NCI-H2227 (cell line): ENCODE measurements around the gene RFC3.
"Not testable (repeated sequence)": the region's sequence is repeated elsewhere in the genome, so short reads cannot be mapped to it uniquely, and the experiment has no call there.

ENCODE experiments used
- DNase-seq: peaks from one replicate; lab custom pipeline; 2025; ENCODE audit not compliant: unreplicated experiment; lab: John Stamatoyannopoulos, UW

RFC3 gene

GRCh38 chr13:33806470-33807248, 11.3 kb upstream of the RFC3 start:
- DNase-seq = no peak

GRCh38 chr13:33812829-33813228, 5.1 kb upstream of the RFC3 start:
- DNase-seq = not testable (repeated sequence)

GRCh38 chr13:33815011-33815550, 2.9 kb upstream of the RFC3 start:
- DNase-seq = no peak

- no peak for DNase-seq
Measured at GRCh38 chr13:33816912-33817311, 1.0 kb upstream of the RFC3 start.

- no peak for DNase-seq
Measured at GRCh38 chr13:33817513-33817900, 442 bp upstream of the RFC3 start.

GRCh38 chr13:33825083-33825482, 7.1 kb downstream of the RFC3 start:
- DNase-seq = no peak

- DNase-seq = no peak
Measured at GRCh38 chr13:33827139-33827538, 9.2 kb downstream of the RFC3 start.

GRCh38 chr13:33828431-33829129, 10.6 kb downstream of the RFC3 start:
- no peak for DNase-seq

- DNase-seq = no peak
Measured at GRCh38 chr13:33832872-33833271, 14.9 kb downstream of the RFC3 start.

GRCh38 chr13:33838647-33839046, 20.7 kb downstream of the RFC3 start:
- DNase-seq = no peak

GRCh38 chr13:33840402-33840801, 22.5 kb downstream of the RFC3 start:
- DNase-seq = no peak

- no peak for DNase-seq
Measured at GRCh38 chr13:33842207-33842606, 24.3 kb downstream of the RFC3 start.

GRCh38 chr13:33842986-33843385, 25.0 kb downstream of the RFC3 start:
- no peak for DNase-seq

- no peak for DNase-seq
Measured at GRCh38 chr13:33845572-33846302, 27.8 kb downstream of the RFC3 start.

GRCh38 chr13:33846303-33847062, 28.5 kb downstream of the RFC3 start:
- no peak for DNase-seq

GRCh38 chr13:33849211-33849610, 31.3 kb downstream of the RFC3 start:
- no peak for DNase-seq

- no peak for DNase-seq
Measured at GRCh38 chr13:33855371-33855895, 37.5 kb downstream of the RFC3 start.

GRCh38 chr13:33859691-33860303, 41.8 kb downstream of the RFC3 start:
- DNase-seq = no peak

- DNase-seq = no peak
Measured at GRCh38 chr13:33860526-33860925, 42.6 kb downstream of the RFC3 start.

- no peak for DNase-seq
Measured at GRCh38 chr13:33862016-33862415, 44.1 kb downstream of the RFC3 start.
